Duodenal mucosa (tissue), 2 donors: Measurements from ENCODE around the gene MREG.
A peak's percentile ranks its signal among the peaks of the same experiment; 100 is the strongest.
"Not testable (repeated sequence)": the region's sequence is repeated elsewhere in the genome, so short reads cannot be mapped to it uniquely, and the experiment has no call there.

Experiments
- H3K27ac ChIP-seq: one replicate; pipeline ENCODE4 v1.7.0; 2013; ENCODE audit warnings: low read depth, low read length
- H3K27me3 ChIP-seq, 2 donors: one replicate each; pipeline ENCODE4 v1.7.0; 2013; ENCODE audit warnings: low read length in 2 of 2, control low read depth in 1 of 2; ENCODE audit not compliant: insufficient read depth in 2 of 2, control insufficient read depth in 1 of 2
- H3K36me3 ChIP-seq, 2 donors: one replicate each; pipeline ENCODE4 v1.7.0; 2013; ENCODE audit warnings: low read length in 2 of 2, control low read depth in 1 of 2; ENCODE audit not compliant: insufficient read depth in 2 of 2, control insufficient read depth in 1 of 2
- H3K4me1 ChIP-seq, 2 donors: one replicate each; pipeline ENCODE4 v1.7.0; 2013; ENCODE audit warnings: low read length in 2 of 2, control low read depth in 1 of 2; ENCODE audit not compliant: insufficient read depth in 2 of 2, control insufficient read depth in 1 of 2
- H3K4me3 ChIP-seq, 2 donors: one replicate each; pipeline ENCODE4 v1.7.0; 2013; ENCODE audit warnings: low read length in 2 of 2, low read depth in 1 of 2
- H3K9ac ChIP-seq, 2 donors: one replicate each; pipeline ENCODE4 v1.7.0; 2013; ENCODE audit warnings: low read length in 2 of 2, low read depth in 1 of 2
- H3K9me3 ChIP-seq, 2 donors: one replicate each; pipeline ENCODE4 v1.7.0; 2013; ENCODE audit warnings: low read length in 2 of 2, control low read depth in 1 of 2; ENCODE audit not compliant: control insufficient read depth in 1 of 2

Gene MREG

GRCh38 chr2:216012133-216012829 is 1.1 kb downstream of the MREG start:
- peaks cover 4 to 7% of the 10 kb centered on the region in 2 donors for H3K4me1 ChIP-seq
- peak overlapping the region in 1 of 2 donors; percentile 62 for H3K9ac ChIP-seq
- H3K4me3 ChIP-seq = peak overlapping the region; percentile 70 to 81
- peaks cover 0 to 4% of the 10 kb centered on the region in 2 donors for H3K36me3 ChIP-seq
- no peaks in the 10 kb centered on the region for H3K27me3 ChIP-seq
- no peak overlapping the region for H3K27ac ChIP-seq
- H3K9me3 ChIP-seq = no peaks in the 10 kb centered on the region

- H3K27ac ChIP-seq, H3K36me3 ChIP-seq, H3K9me3 ChIP-seq, H3K4me1 ChIP-seq, H3K27me3 ChIP-seq, H3K4me3 ChIP-seq, H3K9ac ChIP-seq: not testable (repeated sequence)
Observed at GRCh38 chr2:216009215-216009614, 4.1 kb downstream of the MREG start.

DNA sequence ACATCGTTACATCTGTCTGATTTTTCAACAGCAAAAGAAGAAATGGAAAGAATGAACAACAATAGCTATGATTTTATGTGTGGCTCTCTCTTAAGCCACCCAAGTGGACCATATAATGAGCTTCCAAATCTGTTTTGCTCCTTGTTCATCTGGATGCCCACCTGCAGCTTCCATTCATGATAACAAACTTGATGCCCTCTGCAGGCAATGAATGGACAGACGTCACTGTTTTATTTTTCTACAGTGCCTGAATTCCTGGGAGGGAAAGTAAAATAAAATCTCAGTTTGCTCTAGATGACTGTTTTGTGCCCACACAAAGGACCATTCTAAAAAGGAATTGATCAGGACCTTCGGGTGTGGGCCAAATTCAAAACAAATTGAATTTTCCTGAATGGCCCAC is 5.0 kb downstream of the MREG start:
- H3K27ac ChIP-seq = no peak overlapping the region

DNA sequence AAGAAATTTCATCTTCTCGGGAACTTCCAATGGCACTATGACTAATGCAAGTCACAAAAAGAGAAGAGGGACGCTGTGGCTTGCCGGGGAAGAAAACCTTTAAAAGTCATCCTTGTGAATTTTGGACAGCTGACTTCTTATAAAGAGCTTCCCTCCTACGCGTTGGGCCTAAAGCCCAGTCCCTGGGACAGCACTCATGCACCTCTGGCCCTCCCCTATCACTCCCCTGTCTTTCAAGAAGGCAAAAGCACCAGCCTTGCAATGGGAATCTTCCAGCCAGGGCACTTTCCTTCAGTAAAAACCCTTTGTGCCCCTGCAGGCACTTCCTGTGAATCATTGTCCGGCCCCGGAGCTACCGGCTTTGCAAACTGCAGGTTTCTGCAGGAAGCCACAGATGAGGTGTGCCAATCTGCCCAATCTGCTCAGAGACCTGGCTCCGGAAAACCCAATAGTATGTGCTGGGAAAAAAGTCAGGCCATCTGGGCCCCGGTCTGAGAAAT is 7.1 kb downstream of the MREG start:
- no peak overlapping the region for H3K9ac ChIP-seq
- no peaks in the 10 kb centered on the region for H3K9me3 ChIP-seq
- no peak overlapping the region for H3K27ac ChIP-seq
- H3K4me1 ChIP-seq = no peaks in the 10 kb centered on the region
- no peaks in the 10 kb centered on the region for H3K36me3 ChIP-seq
- H3K27me3 ChIP-seq = no peaks in the 10 kb centered on the region
- no peak overlapping the region for H3K4me3 ChIP-seq

More for the DNA sequence above, 5.0 kb downstream of the MREG start:
- H3K36me3 ChIP-seq = no peaks in the 10 kb centered on the region
- H3K27me3 ChIP-seq = no peaks in the 10 kb centered on the region
- H3K4me3 ChIP-seq = no peak overlapping the region
- no peak overlapping the region for H3K9ac ChIP-seq
- no peaks in the 10 kb centered on the region for H3K9me3 ChIP-seq
- H3K4me1 ChIP-seq = peaks cover 4 to 7% of the 10 kb centered on the region in 2 donors

DNA sequence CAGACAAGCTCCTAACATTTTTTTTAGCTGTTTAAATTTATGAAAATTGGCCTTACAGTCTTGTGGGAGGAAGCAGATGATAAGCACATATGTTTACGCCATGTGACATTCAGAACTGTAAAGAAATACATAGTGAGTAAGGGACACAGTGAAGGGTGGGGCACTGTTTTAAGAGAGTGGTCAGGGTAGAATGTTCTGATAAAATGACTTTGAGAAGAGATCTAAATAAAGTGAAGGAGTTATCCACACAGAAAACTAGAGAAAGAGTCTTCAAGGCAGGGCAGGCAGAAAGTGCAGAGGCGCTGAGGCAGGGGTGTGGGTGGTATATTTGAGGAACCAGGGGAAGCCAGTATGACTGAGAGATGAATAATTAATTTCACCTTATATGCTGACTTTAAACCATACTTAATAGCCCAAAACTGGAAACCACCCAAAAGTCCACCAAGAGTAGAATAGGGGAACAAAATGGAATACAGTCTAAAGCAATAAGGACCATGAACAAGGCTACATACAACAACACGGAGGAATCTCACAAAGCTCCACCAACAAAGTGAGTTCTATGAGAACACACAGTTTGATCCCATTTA is 8.6 kb downstream of the MREG start:
- H3K4me3 ChIP-seq = no peak overlapping the region
- no peaks in the 10 kb centered on the region for H3K36me3 ChIP-seq
- H3K27ac ChIP-seq = no peak overlapping the region
- H3K4me1 ChIP-seq = no peaks in the 10 kb centered on the region
- H3K9ac ChIP-seq = no peak overlapping the region
- H3K27me3 ChIP-seq = no peaks in the 10 kb centered on the region
- no peaks in the 10 kb centered on the region for H3K9me3 ChIP-seq

- H3K9me3 ChIP-seq = no peaks in the 10 kb centered on the region
- H3K36me3 ChIP-seq = no peaks in the 10 kb centered on the region
- no peak overlapping the region for H3K9ac ChIP-seq
- no peak overlapping the region for H3K4me3 ChIP-seq
- no peaks in the 10 kb centered on the region for H3K27me3 ChIP-seq
- no peaks in the 10 kb centered on the region for H3K4me1 ChIP-seq
- H3K27ac ChIP-seq = no peak overlapping the region
Observed at GRCh38 chr2:216003876-216004696, 9.3 kb downstream of the MREG start.

- Histone ChIP-seq H3K9ac (no peak overlapping the region), H3K9me3 (no peaks in the 10 kb centered on the region), H3K36me3 (no peaks in the 10 kb centered on the region), H3K4me3 (no peak overlapping the region), H3K27ac (no peak overlapping the region), H3K27me3 (no peaks in the 10 kb centered on the region), H3K4me1 (no peaks in the 10 kb centered on the region)
Observed at GRCh38 chr2:216002693-216003092, 10.7 kb downstream of the MREG start.

GRCh38 chr2:216002101-216002678 is 11.2 kb downstream of the MREG start:
- H3K27me3 ChIP-seq = no peaks in the 10 kb centered on the region
- H3K27ac ChIP-seq = no peak overlapping the region
- no peaks in the 10 kb centered on the region for H3K36me3 ChIP-seq
- H3K4me3 ChIP-seq = no peak overlapping the region
- H3K9me3 ChIP-seq = no peaks in the 10 kb centered on the region
- H3K9ac ChIP-seq = no peak overlapping the region
- no peaks in the 10 kb centered on the region for H3K4me1 ChIP-seq

GRCh38 chr2:216001216-216002100 is 11.9 kb downstream of the MREG start:
- H3K4me3 ChIP-seq = no peak overlapping the region
- no peaks in the 10 kb centered on the region for H3K36me3 ChIP-seq
- H3K4me1 ChIP-seq = no peaks in the 10 kb centered on the region
- H3K27me3 ChIP-seq = no peaks in the 10 kb centered on the region
- H3K27ac ChIP-seq = no peak overlapping the region
- H3K9ac ChIP-seq = no peak overlapping the region
- no peaks in the 10 kb centered on the region for H3K9me3 ChIP-seq
